H1 (cell line): Measurements from ENCODE around the gene DCUN1D2. TPM values are rescaled to one million over a fixed set of nuclear protein-coding genes. Genes with fewer than 3 reads are reported as not detected.

Experiments used
- FOSL1 ChIP-seq: IDR thresholded peaks from 2 replicates; pipeline ENCODE4 v1.6.1; 2011; ENCODE audit warnings: mild to moderate bottlenecking, low read depth, low read length, moderate library complexity; ENCODE audit not compliant: insufficient read depth
- HDAC2 ChIP-seq, 2 experiments: fragments of 300-600 bp in 1 of 2; sonication (generic) in 1 of 2; IDR thresholded peaks; 2 replicates each; pipeline ENCODE4 v1.6.1; 2011 to 2012; ENCODE audit warnings: low read depth in 2 of 2, low read length in 2 of 2, mild to moderate bottlenecking in 2 of 2, moderate library complexity in 2 of 2, borderline replicate concordance in 1 of 2, inconsistent platforms in 1 of 2
- polyA plus RNA-seq, 7 experiments: library from polyadenylated mRNA; depleted of rRNA in 3 of 7; stranded (reverse) in 5 of 7; unstranded in 2 of 7; fragments of >200 nt in 5 of 7; fragments of 200-250 nt in 2 of 7; gene quantifications; 1 replicate in 5 of 7; 2 replicates in 1 of 7; 4 replicates in 1 of 7; pipeline versions ENCODE4 v1.2.1 to v1.2.3, GENCODE V29; 2011 to 2013; ENCODE audit warnings: missing spikeins in 2 of 7, mixed read lengths in 2 of 7
- total RNA-seq: library from RNA; stranded (reverse); fragmentation: NEBNext Ultra II Directional; extraction: Animal tissue kit (Norgen Biotek cat#: 25700); gene quantifications from 2 replicates; pipeline ENCODE4 v1.2.1, GENCODE V29; 2021

Gene DCUN1D2
- total and polyA plus RNA-seq, 2 of the 8 experiments (the other 6 are each of a cell fraction or from before 2014, with no cell fraction given), result 19.5 to 35.3 TPM

GRCh38 chr13:113407103-113407530, 83.4 kb downstream of the DCUN1D2 start (continued):
- no peak for TF ChIP-seq FOSL1
- no peak for TF ChIP-seq HDAC2 (IDR thresholded peaks at IDR 0.05; ENCODE audit: borderline replicate concordance in 1 of 2, low read depth in 2 of 2, low read length in 2 of 2)
